Effector memory CD8-positive, alpha-beta T cell (primary cell): ENCODE measurements around the gene RNF31.

ENCODE experiments used
- ATAC-seq: fragments of 150-1000 bp; cut with Tn5 transposase; replicated peaks from 2 replicates; pipeline ENCODE4 v1.10.0; 2021; ENCODE audit warnings: mild to moderate bottlenecking, moderate library complexity
- DNase-seq, 3 experiments: peaks; one replicate each; pipeline ENCODE4 v3.0.0; 2021
- H3K27ac Mint-ChIP-seq, 2 donors: one replicate each; pipeline ENCODE4 v1.8.0; 2022; ENCODE audit warnings: mild to moderate bottlenecking in 2 of 2, mixed read lengths in 2 of 2, moderate library complexity in 2 of 2
- H3K27me3 Mint-ChIP-seq, 2 donors: one replicate each; pipeline ENCODE4 v1.8.0; 2022; ENCODE audit warnings: mixed read lengths in 2 of 2
- H3K36me3 Mint-ChIP-seq: one replicate; pipeline ENCODE4 v1.8.0; 2022; ENCODE audit warnings: mild to moderate bottlenecking, moderate library complexity, mixed read lengths; ENCODE audit not compliant: insufficient read depth
- H3K4me1 Mint-ChIP-seq, 2 donors: one replicate each; pipeline ENCODE4 v1.8.0; 2022; ENCODE audit warnings: low read depth in 2 of 2, mixed read lengths in 2 of 2
- H3K4me3 Mint-ChIP-seq, 2 donors: one replicate each; pipeline ENCODE4 v1.8.0; 2022; ENCODE audit warnings: mild to moderate bottlenecking in 2 of 2, mixed read lengths in 2 of 2, moderate library complexity in 2 of 2
- H3K9me3 Mint-ChIP-seq, 2 donors: one replicate each; pipeline ENCODE4 v1.8.0; 2022; ENCODE audit warnings: mixed read lengths in 2 of 2

RNF31 gene

GRCh38 chr14:24137529-24138395 lies 9.5 kb upstream of the RNF31 start:
- Mint-ChIP-seq H3K36me3 (peaks cover 45% of the 10 kb centered on the region), H3K9me3 (no peaks in the 10 kb centered on the region), H3K27ac (peak overlapping the region in 1 of 2 donors; percentile 87), H3K4me3 (peak overlapping the region; percentile 84 to 96), H3K4me1 (peaks cover 36 to 44% of the 10 kb centered on the region in 2 donors), H3K27me3 (no peaks in the 10 kb centered on the region)
- ATAC-seq (no peak), DNase-seq (no peak)

DNA sequence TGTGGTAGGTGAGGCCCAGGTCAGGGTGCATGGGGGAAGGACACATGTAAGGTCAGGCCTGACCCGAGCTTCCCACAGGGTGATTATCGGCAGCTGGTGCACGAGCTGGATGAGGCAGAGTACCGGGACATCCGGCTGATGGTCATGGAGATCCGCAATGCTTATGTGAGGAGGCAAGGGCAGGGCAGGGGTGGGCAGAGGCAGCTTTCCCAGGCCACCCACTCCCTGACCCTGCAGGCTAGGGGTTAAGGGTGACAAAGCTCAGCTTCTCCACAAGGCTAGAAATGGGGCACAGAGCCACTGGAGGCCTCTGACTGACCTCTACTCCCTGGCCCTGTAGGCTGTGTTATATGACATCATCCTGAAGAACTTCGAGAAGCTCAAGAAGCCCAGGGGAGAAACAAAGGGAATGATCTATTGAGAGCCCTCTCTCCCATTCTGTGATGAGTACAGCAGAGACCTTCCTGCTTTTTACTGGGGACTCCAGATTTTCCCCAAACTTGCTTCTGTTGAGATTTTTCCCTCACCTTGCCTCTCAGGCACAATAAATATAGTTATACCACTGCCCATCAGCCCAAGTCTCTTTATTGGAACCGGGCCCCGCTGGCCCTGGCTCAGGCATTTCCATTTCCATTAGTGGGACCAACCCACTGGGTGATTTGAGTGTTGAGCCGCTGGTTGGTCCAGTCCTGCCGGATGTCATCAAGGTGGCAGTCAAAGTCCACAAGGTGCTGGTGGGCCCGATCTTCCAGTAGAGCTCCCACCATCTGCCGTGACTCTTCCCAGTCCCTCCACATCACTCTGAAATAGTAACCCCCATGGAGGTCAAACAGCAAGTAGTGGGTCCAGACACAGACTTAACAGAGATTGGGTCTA lies 8.7 kb upstream of the RNF31 start:
- Mint-ChIP-seq H3K27ac (peak overlapping the region in 1 of 2 donors; percentile 69), H3K9me3 (no peaks in the 10 kb centered on the region), H3K4me1 (peaks cover 36 to 46% of the 10 kb centered on the region in 2 donors), H3K4me3 (peak overlapping the region; percentile 78 to 80), H3K36me3 (peaks cover 48% of the 10 kb centered on the region), H3K27me3 (no peaks in the 10 kb centered on the region)
- DNase-seq (no peak), ATAC-seq (no peak)

- H3K36me3 Mint-ChIP-seq: peaks cover 48% of the 10 kb centered on the region
- no peak for DNase-seq
- no peaks in the 10 kb centered on the region for H3K27me3 Mint-ChIP-seq
- H3K27ac Mint-ChIP-seq: peak overlapping the region in 1 of 2 donors; percentile 69
- H3K4me3 Mint-ChIP-seq: peak overlapping the region; percentile 78 to 80
- H3K4me1 Mint-ChIP-seq: peaks cover 41 to 49% of the 10 kb centered on the region in 2 donors
- no peaks in the 10 kb centered on the region for H3K9me3 Mint-ChIP-seq
- ATAC-seq: no peak
Observed at GRCh38 chr14:24139272-24139934, 7.9 kb upstream of the RNF31 start.

- peak within 1 kb of the TSS; percentile 78 to 80 for H3K4me3 Mint-ChIP-seq
- peak within 1 kb of the TSS; percentile 73 to 81 for H3K27ac Mint-ChIP-seq
- H3K36me3 Mint-ChIP-seq: peaks cover 52% of the 10 kb centered on the region
- no peaks in the 10 kb centered on the region for H3K27me3 Mint-ChIP-seq
- peaks cover 47 to 53% of the 10 kb centered on the region in 2 donors for H3K4me1 Mint-ChIP-seq
- DNase-seq (peak; percentile 98 to 99 (median 99)), ATAC-seq (peak; percentile 86)
- H3K9me3 Mint-ChIP-seq: no peaks in the 10 kb centered on the region
Observed at GRCh38 chr14:24141097-24141880, 6.0 kb upstream of the RNF31 start, which contains the start of gene EMC9. EMC9 (minus strand) TSS chr14:24141591; CDS start chr14:24141304, 287 bp downstream.

GRCh38 chr14:24143511-24143910 lies 3.8 kb upstream of the RNF31 start:
- Mint-ChIP-seq H3K27ac (no peak overlapping the region), H3K27me3 (no peaks in the 10 kb centered on the region)
- no peak for ATAC-seq

DNA sequence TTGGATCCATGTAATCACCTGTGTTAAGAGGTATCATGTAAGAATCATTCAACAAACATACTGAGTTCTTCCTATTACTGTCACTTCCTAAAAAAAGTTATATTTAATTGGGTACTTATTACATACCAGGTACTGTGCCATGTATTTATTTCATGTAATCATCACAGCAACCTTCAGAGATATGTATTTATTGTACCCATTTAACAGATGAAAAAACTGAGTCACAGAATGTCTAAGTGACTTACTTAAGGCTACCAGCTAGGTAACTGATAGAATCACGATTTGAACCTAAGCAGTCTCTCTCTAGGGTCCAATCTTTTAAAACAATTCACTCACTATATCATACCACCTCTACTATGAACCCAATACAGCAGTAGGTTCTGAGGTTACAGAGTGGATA lies 2.8 kb upstream of the RNF31 start:
- Mint-ChIP-seq H3K4me1 (peaks cover 42 to 48% of the 10 kb centered on the region in 2 donors), H3K4me3 (no peak overlapping the region), H3K27ac (peak overlapping the region in 1 of 2 donors; percentile 46), H3K9me3 (no peaks in the 10 kb centered on the region), H3K27me3 (no peaks in the 10 kb centered on the region), H3K36me3 (peaks cover 31% of the 10 kb centered on the region)
- DNase-seq (no peak), ATAC-seq (no peak)

More at GRCh38 chr14:24143511-24143910, 3.8 kb upstream of the RNF31 start:
- peaks cover 45 to 47% of the 10 kb centered on the region in 2 donors for H3K4me1 Mint-ChIP-seq
- H3K4me3 Mint-ChIP-seq: peak overlapping the region in 1 of 2 donors; percentile 10
- no peak for DNase-seq
- H3K9me3 Mint-ChIP-seq: no peaks in the 10 kb centered on the region
- H3K36me3 Mint-ChIP-seq: peaks cover 34% of the 10 kb centered on the region

DNA sequence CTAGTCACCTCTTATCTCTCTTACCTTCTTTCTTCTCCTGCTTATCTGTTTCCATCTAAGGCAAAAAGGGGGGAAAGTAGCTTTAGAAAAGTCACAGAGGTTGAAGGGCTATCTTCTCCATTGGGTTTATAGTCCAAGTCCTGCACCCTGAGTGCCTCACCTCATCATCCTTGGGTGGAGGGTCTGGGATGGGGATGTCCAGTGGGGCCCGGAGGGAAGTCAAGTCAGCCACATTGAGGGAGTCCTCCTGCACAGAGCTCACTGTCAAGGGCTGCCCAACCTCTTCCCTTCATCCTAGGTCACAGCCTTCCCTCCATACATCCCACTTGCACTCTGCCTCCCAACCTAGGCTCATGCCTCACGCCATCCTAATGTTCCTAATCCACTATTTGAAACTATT lies 2.1 kb upstream of the RNF31 start:
- Mint-ChIP-seq H3K27ac (peak overlapping the region in 1 of 2 donors; percentile 95), H3K9me3 (no peaks in the 10 kb centered on the region), H3K27me3 (no peaks in the 10 kb centered on the region), H3K36me3 (peaks cover 32% of the 10 kb centered on the region), H3K4me1 (peaks cover 43 to 46% of the 10 kb centered on the region in 2 donors), H3K4me3 (peak overlapping the region; percentile 97 to 98)
- no peak for DNase-seq
- ATAC-seq: no peak

- Mint-ChIP-seq H3K9me3 (no peaks in the 10 kb centered on the region), H3K4me1 (peaks cover 41 to 43% of the 10 kb centered on the region in 2 donors), H3K27ac (peak overlapping the region; percentile 89 to 95), H3K36me3 (peaks cover 32% of the 10 kb centered on the region), H3K4me3 (peak overlapping the region; percentile 97 to 98), H3K27me3 (no peaks in the 10 kb centered on the region)
- ATAC-seq: no peak
- no peak for DNase-seq
Observed at GRCh38 chr14:24145690-24146452, 1.4 kb upstream of the RNF31 start.

DNA sequence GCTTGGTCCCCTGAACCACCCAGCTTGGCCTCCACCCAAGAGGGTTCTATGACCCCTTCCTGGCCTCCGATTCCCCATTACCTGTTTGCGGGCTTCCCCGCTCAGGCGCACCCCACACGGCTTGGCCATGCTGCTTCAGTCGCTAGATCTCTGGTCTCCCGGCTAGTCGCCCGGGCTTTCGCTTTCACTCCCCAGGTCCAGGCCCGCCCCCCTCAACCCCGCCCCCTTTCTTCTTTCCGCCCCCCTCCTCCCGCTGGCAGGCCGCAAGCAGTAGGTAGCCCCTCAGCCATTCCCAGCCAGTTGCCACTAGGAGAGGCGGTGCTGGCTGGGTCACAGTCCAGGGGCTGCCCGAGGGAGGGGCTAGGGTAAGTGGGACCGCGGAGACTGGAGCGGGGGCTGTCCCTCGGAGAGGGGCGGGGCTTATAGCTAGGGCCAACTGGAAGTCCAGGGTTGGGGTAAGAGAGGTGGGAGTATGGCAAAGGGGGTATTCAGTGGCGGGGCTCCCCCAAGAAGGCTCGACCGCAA lies 783 bp upstream of the RNF31 start, which contains the start of gene PSME2:
TSS of gene PSME2 (minus strand) at position 158 of the 525 bp plus-strand sequence. CDS start at position 129, 29 bp downstream.
- Mint-ChIP-seq H3K4me1 (peaks cover 40 to 42% of the 10 kb centered on the region in 2 donors), H3K4me3 (peak within 1 kb of the TSS; percentile 97 to 98), H3K36me3 (peaks cover 35% of the 10 kb centered on the region), H3K27me3 (no peaks in the 10 kb centered on the region), H3K9me3 (no peaks in the 10 kb centered on the region), H3K27ac (peak within 1 kb of the TSS; percentile 89 to 95)
- ATAC-seq (peak; percentile 55), DNase-seq (peak; percentile 79 to 84 (median 80))

- Mint-ChIP-seq H3K27me3 (no peaks in the 10 kb centered on the region), H3K4me3 (peak overlapping the region; percentile 97 to 98), H3K27ac (peak overlapping the region; percentile 87 to 95), H3K9me3 (no peaks in the 10 kb centered on the region), H3K36me3 (peaks cover 44% of the 10 kb centered on the region), H3K4me1 (peaks cover 34 to 37% of the 10 kb centered on the region in 2 donors)
- DNase-seq: peak in 1 of 3 experiments; percentile 5
- no peak for ATAC-seq
Observed at GRCh38 chr14:24147761-24148428, 597 bp downstream of the RNF31 start.

GRCh38 chr14:24149302-24149969 lies 2.1 kb downstream of the RNF31 start:
- no peak for ATAC-seq

More at GRCh38 chr14:24149302-24149969, 2.1 kb downstream of the RNF31 start:
- Mint-ChIP-seq H3K27me3 (no peaks in the 10 kb centered on the region), H3K27ac (peak overlapping the region in 1 of 2 donors; percentile 46), H3K4me1 (peaks cover 30 to 32% of the 10 kb centered on the region in 2 donors), H3K9me3 (no peaks in the 10 kb centered on the region), H3K36me3 (peaks cover 53% of the 10 kb centered on the region), H3K4me3 (peak overlapping the region; percentile 97 to 98)
- no peak for DNase-seq
